GM12872 (cell line): ENCODE results near the gene PPIG.

Source experiments
- CTCF ChIP-seq: IDR thresholded peaks from 3 replicates; pipeline ENCODE4 v1.5.1; 2011; ENCODE audit warnings: low read depth, mild to moderate bottlenecking, low read length, moderate library complexity; ENCODE audit not compliant: insufficient read depth

PPIG gene

DNA sequence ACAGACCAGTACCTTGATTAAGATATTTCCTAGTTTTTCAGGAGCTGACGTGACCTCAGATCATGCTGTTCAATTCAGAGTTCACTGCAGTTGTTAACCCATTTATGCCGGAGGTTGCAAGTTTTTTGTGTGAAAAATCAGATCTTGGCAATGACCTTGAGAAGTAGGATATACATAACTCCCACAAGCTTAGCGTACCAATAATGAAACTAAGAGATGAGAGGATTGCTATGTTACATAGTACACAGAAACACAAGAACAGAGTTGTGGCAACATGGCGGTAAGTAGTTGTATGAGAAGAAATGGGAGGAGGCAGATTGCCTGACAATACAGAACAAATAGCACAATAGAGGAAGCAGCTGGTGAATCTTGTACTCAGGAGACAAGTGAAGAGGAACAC is 39.1 kb downstream of the PPIG start:
- no peak for TF ChIP-seq CTCF

GRCh38 chr2:169625781-169626180 is 41.6 kb downstream of the PPIG start:
- TF ChIP-seq CTCF = no peak

DNA sequence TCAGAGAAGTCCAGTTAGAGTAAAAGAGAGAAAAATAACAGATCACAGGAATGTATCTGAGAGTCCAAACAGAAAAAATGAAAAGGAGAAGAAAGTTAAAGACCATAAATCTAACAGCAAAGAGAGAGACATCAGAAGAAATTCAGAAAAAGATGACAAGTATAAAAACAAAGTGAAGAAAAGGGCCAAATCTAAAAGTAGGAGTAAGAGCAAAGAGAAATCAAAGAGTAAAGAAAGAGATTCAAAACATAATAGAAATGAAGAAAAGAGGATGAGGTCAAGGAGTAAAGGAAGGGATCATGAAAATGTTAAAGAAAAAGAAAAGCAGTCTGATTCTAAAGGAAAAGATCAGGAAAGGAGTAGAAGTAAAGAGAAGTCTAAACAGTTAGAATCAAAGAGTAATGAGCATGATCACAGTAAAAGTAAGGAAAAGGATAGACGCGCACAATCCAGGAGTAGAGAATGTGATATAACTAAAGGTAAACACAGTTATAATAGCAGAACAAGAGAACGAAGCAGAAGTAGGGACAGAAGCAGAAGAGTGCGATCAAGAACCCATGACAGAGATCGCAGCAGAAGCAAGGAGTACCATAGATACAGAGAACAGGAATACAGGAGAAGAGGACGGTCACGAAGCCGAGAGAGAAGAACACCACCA is 52.4 kb downstream of the PPIG start:
- no peak for TF ChIP-seq CTCF

DNA sequence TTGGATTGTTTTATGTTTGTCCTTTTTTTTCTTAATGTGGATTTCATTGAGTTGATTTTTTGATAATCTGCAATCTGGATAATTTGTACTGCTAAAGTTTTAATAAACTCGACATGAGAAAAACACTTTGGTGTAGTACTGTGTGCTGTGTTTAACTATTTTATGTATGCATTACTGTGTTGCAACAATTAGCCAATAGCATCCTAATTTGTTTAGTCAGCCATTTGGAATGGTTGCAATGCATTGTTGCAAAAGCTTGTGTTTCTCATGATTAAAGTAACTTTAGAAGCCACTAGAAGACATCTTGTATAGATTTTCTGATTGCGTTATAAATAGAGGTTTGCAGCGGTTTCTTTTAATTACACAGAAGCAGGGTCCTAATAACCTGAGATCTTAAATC is 53.5 kb downstream of the PPIG start:
- TF ChIP-seq CTCF = no peak

- no peak for TF ChIP-seq CTCF
Measured at GRCh38 chr2:169640104-169640503, 56.0 kb downstream of the PPIG start.

DNA sequence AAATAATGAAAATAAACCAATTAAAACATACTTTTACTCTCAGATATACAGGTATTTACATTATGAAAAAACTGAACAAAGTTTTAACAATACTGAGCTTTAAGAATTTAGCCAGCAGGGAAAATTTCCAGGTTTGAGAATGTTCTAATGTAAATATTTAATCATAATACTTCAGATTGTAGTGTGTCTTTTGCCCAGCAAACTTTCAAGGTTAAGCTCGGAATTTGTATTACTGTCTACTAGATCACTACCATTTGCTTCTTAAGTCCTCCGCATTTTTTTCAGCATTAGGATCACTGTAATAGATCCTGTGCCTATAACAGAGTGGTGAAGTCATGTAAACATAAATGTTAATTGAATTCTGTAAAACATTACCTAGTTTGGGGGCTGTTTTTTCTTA is 57.3 kb downstream of the PPIG start:
- TF ChIP-seq CTCF = no peak

DNA sequence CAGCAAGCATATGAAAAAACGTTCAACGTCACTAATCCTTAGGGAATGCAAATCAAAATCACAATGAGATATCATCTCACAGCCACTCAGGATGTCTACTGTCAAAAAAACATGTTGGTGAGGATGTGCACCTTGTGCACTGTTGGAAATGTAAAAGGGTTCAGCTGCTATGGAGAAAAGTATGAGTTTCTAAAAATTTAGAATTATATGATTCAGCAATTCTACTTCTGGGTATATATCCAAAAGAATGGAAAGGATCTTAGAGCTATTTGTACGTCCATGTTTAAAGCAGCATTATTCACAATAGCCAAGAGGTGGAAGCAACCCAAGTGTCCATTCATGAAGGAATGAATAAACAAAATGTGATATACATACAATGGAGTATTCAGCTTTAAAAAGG is 60.0 kb downstream of the PPIG start:
- no peak for TF ChIP-seq CTCF

DNA sequence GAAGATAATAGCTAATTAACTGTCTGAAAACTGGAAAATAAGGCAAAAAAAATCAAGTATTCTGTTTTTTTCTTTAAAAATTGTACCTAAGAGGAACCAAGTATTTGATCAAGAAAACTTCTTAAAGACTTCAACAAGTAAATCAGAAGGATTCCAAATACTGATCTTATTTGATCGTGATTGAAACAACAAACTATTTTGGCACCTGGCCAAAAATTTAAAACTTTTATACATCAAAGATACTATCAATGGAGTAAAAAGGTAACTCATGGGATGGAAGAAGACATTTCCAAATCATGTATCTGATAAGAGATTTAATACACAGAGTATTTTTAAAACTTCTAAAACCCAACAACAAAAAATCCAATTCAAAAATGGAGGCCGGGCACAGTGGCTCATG is 63.3 kb downstream of the PPIG start:
- TF ChIP-seq CTCF = no peak
